HepG2 (cell line): ENCODE measurements around the gene SPEM2. TPM values are rescaled to one million over a fixed set of nuclear protein-coding genes. Genes with fewer than 3 reads are reported as not detected.

Experiments
- BATF2 ChIP-seq: sonication (generic); formaldehyde crosslinking; IDR thresholded peaks from 2 replicates; pipeline ENCODE4 v1.8.0; 2022; ENCODE audit warnings: mild to moderate bottlenecking, missing genetic modification reagents, moderate library complexity
- MTF2 ChIP-seq: sonication (generic); formaldehyde crosslinking; IDR thresholded peaks from 2 replicates; pipeline ENCODE4 v1.5.0; 2020; ENCODE audit warnings: missing genetic modification reagents, borderline replicate concordance
- NAIF1 ChIP-seq: sonication (generic); formaldehyde crosslinking; IDR thresholded peaks from 2 replicates; pipeline ENCODE4 v1.5.0; 2020; ENCODE audit warnings: mild to moderate bottlenecking, missing genetic modification reagents, borderline replicate concordance
- NFYB ChIP-seq: sonication (generic); formaldehyde crosslinking; IDR thresholded peaks from 2 replicates; pipeline ENCODE4 v1.4.0; 2020; ENCODE audit warnings: missing genetic modification reagents
- ZNF136 ChIP-seq: sonication (generic); formaldehyde crosslinking; IDR thresholded peaks from 2 replicates; pipeline ENCODE4 v1.8.1; 2022; ENCODE audit warnings: low read depth, mild to moderate bottlenecking, moderate library complexity, missing genetic modification reagents
- ZNF274 ChIP-seq: sonication (generic); formaldehyde crosslinking; IDR thresholded peaks from 2 replicates; pipeline ENCODE4 v1.5.1; 2020; ENCODE audit warnings: mild to moderate bottlenecking, missing genetic modification reagents
- ZNF350 ChIP-seq: sonication (generic); formaldehyde crosslinking; IDR thresholded peaks from 2 replicates; pipeline ENCODE4 v1.4.0; 2020; ENCODE audit warnings: mild to moderate bottlenecking, low read depth, missing genetic modification reagents, borderline replicate concordance
- ZNF484 ChIP-seq: sonication (generic); formaldehyde crosslinking; IDR thresholded peaks from 2 replicates; pipeline ENCODE4 v1.5.1; 2020; ENCODE audit warnings: mild to moderate bottlenecking, low read depth, missing genetic modification reagents, borderline replicate concordance
- ZNF83 ChIP-seq: sonication (generic); formaldehyde crosslinking; IDR thresholded peaks from 2 replicates; pipeline ENCODE4 v1.4.0; 2020; ENCODE audit warnings: missing genetic modification reagents, mild to moderate bottlenecking, borderline replicate concordance
- polyA plus RNA-seq, 8 experiments: library from polyadenylated mRNA; depleted of rRNA in 3 of 8; stranded (reverse) in 7 of 8; unstranded in 1 of 8; fragments of >200 nt; fragmentation: Illumina TruSeq in 4 of 8; extraction: Trizol in 4 of 8; gene quantifications; 2 replicates each; pipeline versions ENCODE4 v1.2.1 to v1.2.3, GENCODE V29; 2011 to 2016; ENCODE audit warnings: low read depth in 4 of 8, missing spikeins in 1 of 8, mixed read lengths in 1 of 8; ENCODE audit not compliant: insufficient read depth in 1 of 8
- total RNA-seq, 5 experiments: library from RNA; depleted of rRNA; stranded (reverse); fragments of >200 nt; fragmentation: Illumina TruSeq; extraction: Trizol; gene quantifications; 2 replicates each; pipeline ENCODE4 v1.2.3, GENCODE V29; 2016; ENCODE audit warnings: low read depth in 1 of 5
- TF ChIP-seq, protein P1 (sequence below): sonication (generic); formaldehyde crosslinking; IDR thresholded peaks from 2 replicates; pipeline ENCODE4 v1.5.0; 2020; ENCODE audit warnings: mild to moderate bottlenecking, missing genetic modification reagents, borderline replicate concordance
- TF ChIP-seq, protein P2 (sequence below): sonication (generic); formaldehyde crosslinking; IDR thresholded peaks from 2 replicates; pipeline ENCODE4 v1.4.0; 2020; ENCODE audit warnings: missing genetic modification reagents, borderline replicate concordance
- TF ChIP-seq, protein P3 (sequence below): IDR thresholded peaks from 2 replicates; pipeline ENCODE4 v1.6.1; 2016; ENCODE audit warnings: mild to moderate bottlenecking

The SPEM2 gene
- total and polyA plus RNA-seq, 2 of the 13 experiments (the other 11 are each of a cell fraction or from before 2014, with no cell fraction given): not detected

- TF ChIP-seq, protein P1, sequence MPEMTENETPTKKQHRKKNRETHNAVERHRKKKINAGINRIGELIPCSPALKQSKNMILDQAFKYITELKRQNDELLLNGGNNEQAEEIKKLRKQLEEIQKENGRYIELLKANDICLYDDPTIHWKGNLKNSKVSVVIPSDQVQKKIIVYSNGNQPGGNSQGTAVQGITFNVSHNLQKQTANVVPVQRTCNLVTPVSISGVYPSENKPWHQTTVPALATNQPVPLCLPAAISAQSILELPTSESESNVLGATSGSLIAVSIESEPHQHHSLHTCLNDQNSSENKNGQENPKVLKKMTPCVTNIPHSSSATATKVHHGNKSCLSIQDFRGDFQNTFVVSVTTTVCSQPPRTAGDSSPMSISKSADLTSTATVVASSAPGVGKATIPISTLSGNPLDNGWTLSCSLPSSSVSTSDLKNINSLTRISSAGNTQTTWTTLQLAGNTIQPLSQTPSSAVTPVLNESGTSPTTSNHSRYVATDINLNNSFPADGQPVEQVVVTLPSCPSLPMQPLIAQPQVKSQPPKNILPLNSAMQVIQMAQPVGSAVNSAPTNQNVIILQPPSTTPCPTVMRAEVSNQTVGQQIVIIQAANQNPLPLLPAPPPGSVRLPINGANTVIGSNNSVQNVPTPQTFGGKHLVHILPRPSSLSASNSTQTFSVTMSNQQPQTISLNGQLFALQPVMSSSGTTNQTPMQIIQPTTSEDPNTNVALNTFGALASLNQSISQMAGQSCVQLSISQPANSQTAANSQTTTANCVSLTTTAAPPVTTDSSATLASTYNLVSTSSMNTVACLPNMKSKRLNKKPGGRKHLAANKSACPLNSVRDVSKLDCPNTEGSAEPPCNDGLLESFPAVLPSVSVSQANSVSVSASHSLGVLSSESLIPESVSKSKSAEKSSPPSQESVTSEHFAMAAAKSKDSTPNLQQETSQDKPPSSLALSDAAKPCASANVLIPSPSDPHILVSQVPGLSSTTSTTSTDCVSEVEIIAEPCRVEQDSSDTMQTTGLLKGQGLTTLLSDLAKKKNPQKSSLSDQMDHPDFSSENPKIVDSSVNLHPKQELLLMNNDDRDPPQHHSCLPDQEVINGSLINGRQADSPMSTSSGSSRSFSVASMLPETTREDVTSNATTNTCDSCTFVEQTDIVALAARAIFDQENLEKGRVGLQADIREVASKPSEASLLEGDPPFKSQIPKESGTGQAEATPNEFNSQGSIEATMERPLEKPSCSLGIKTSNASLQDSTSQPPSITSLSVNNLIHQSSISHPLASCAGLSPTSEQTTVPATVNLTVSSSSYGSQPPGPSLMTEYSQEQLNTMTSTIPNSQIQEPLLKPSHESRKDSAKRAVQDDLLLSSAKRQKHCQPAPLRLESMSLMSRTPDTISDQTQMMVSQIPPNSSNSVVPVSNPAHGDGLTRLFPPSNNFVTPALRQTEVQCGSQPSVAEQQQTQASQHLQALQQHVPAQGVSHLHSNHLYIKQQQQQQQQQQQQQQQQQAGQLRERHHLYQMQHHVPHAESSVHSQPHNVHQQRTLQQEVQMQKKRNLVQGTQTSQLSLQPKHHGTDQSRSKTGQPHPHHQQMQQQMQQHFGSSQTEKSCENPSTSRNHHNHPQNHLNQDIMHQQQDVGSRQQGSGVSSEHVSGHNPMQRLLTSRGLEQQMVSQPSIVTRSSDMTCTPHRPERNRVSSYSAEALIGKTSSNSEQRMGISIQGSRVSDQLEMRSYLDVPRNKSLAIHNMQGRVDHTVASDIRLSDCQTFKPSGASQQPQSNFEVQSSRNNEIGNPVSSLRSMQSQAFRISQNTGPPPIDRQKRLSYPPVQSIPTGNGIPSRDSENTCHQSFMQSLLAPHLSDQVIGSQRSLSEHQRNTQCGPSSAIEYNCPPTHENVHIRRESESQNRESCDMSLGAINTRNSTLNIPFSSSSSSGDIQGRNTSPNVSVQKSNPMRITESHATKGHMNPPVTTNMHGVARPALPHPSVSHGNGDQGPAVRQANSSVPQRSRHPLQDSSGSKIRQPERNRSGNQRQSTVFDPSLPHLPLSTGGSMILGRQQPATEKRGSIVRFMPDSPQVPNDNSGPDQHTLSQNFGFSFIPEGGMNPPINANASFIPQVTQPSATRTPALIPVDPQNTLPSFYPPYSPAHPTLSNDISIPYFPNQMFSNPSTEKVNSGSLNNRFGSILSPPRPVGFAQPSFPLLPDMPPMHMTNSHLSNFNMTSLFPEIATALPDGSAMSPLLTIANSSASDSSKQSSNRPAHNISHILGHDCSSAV (CRISPR knock-in tag): no peak
- TF ChIP-seq ZNF136 (peak; percentile 57), NAIF1 (CRISPR knock-in tag) (no peak), ZNF83 (CRISPR knock-in tag) (no peak), ZNF350 (CRISPR knock-in tag) (peak; percentile 65; the same call in 1 of the 2 replicates), BATF2 (CRISPR knock-in tag) (no peak), ZNF484 (CRISPR knock-in tag) (peak; percentile 21; the same call in 1 of the 2 replicates), ZNF274 (0 out of 2 replicates have a peak, but pooled peaks have one; percentile 26), NFYB (CRISPR knock-in tag) (no peak; the same call in 1 of the 2 replicates), MTF2 (CRISPR knock-in tag) (no peak)
- TF ChIP-seq, protein P2, sequence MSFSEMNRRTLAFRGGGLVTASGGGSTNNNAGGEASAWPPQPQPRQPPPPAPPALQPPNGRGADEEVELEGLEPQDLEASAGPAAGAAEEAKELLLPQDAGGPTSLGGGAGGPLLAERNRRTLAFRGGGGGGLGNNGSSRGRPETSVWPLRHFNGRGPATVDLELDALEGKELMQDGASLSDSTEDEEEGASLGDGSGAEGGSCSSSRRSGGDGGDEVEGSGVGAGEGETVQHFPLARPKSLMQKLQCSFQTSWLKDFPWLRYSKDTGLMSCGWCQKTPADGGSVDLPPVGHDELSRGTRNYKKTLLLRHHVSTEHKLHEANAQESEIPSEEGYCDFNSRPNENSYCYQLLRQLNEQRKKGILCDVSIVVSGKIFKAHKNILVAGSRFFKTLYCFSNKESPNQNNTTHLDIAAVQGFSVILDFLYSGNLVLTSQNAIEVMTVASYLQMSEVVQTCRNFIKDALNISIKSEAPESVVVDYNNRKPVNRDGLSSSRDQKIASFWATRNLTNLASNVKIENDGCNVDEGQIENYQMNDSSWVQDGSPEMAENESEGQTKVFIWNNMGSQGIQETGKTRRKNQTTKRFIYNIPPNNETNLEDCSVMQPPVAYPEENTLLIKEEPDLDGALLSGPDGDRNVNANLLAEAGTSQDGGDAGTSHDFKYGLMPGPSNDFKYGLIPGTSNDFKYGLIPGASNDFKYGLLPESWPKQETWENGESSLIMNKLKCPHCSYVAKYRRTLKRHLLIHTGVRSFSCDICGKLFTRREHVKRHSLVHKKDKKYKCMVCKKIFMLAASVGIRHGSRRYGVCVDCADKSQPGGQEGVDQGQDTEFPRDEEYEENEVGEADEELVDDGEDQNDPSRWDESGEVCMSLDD: peak; percentile 54; the same call in 1 of the 2 replicates
- TF ChIP-seq, protein P3, sequence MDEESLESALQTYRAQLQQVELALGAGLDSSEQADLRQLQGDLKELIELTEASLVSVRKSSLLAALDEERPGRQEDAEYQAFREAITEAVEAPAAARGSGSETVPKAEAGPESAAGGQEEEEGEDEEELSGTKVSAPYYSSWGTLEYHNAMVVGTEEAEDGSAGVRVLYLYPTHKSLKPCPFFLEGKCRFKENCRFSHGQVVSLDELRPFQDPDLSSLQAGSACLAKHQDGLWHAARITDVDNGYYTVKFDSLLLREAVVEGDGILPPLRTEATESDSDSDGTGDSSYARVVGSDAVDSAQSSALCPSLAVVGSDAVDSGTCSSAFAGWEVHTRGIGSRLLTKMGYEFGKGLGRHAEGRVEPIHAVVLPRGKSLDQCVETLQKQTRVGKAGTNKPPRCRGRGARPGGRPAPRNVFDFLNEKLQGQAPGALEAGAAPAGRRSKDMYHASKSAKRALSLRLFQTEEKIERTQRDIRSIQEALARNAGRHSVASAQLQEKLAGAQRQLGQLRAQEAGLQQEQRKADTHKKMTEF: peak; percentile 66; the same call in 1 of the 2 replicates
Measured at GRCh38 chr17:7444682-7445618, 19.5 kb downstream of the SPEM2 start, which contains the start of gene CHRNB1 (continued).
